Measurements from ENCODE around the gene PTP4A2.

PTP4A2 gene

DNA sequence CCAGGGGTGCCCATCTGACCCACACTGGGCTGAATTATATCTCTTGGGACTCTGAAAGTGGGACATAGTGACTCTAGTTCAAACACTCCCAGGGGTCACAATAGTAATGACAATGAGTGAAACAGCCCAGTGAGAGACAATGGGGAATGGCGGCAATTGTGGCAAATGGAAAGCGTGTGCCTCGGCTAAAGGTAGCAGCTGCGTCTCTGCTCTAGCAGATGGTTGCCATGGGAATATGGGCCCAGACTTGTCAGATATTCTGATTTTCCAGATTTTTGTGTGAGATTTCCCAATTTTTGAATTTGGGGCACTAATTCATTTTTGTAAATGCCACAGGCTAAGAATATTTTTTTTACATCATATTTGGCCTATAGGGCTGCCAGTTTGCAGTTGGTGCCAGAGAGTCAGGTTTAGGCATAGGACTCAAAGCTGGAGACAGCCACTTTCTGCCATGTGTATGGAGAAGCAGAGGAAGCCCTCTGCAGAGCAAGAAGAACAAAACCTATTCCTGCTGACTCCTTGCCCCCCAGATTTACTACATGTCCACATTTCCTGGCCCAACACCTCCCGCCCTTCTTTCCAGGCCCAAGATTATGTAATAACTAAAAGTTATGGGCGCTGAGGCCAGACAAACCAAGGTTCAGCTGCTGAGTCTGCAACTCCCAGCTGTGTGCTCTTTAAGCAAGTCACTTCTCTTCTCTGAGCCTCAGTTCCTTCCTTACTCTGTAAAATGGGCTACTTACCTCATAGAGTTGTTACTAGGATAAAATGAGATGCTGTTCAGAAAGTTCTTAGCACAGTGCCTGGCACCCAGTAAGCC lies 21.6 kb upstream of the PTP4A2 start:
- in situ Hi-C loops (cut with HindIII; ENCODE audit: low sequenced_read_pairs) = loop anchor here (25.0 kb wide), 2 partner anchors 172 to 297 kb away; no protein-coding TSS in a partner anchor
- H3K4me3 ChIP-seq (ENCODE audit: low read depth, low read length) = no peak overlapping the region
- DNase-seq (ENCODE audit: low read depth) = no peak
- TF ChIP-seq, protein P1, sequence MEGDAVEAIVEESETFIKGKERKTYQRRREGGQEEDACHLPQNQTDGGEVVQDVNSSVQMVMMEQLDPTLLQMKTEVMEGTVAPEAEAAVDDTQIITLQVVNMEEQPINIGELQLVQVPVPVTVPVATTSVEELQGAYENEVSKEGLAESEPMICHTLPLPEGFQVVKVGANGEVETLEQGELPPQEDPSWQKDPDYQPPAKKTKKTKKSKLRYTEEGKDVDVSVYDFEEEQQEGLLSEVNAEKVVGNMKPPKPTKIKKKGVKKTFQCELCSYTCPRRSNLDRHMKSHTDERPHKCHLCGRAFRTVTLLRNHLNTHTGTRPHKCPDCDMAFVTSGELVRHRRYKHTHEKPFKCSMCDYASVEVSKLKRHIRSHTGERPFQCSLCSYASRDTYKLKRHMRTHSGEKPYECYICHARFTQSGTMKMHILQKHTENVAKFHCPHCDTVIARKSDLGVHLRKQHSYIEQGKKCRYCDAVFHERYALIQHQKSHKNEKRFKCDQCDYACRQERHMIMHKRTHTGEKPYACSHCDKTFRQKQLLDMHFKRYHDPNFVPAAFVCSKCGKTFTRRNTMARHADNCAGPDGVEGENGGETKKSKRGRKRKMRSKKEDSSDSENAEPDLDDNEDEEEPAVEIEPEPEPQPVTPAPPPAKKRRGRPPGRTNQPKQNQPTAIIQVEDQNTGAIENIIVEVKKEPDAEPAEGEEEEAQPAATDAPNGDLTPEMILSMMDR (IDR thresholded peaks at IDR 0.05; ENCODE audit: low read depth, low read length, missing control alignments) = no peak

DNA sequence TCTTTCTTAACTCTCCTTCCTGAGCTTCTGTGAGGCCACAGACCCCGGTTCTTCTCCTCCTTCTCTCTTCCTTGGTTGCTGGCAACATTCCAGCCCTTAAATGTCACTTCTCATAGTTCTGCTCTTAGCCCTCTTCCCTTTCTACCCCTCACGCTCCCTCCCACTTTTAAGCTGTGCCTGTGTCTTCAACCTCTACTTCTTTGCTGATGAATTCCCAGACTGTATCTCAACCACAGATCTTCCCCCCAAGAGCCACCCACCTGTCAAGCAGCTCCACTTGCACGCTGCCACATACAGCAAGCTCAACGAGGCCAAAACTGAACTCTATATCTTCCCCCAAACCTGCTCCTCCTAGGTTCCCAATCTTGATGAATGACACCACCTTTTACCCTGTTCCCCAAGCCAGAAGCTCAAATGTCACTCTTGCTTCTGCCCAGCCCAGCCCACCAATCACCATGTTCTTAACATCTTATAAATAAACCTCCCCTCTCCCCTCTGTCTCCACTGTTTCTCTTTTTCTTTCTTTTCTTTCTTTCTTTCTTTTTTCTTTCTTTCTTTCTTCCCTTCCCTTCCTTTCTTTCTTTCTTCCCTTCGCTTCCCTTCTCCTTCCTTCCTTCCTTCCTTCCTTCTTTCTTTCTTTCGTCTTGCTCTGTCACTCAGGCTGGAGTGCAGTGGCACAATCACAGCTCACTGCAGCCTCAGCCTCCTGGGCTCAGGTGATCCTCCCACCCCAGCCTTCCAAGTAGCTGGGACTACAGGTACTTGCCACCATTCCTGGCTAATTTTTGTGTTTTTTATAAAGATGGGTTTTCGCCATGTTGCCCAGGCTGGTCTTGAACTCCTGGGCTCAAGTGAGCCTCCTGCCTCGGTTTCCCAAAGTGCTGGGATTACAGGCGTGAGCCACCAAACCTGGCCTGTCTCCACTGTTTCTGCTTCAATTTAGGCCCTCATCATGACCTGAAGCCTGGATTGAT lies 19.8 kb upstream of the PTP4A2 start:
- H3K4me3 ChIP-seq (ENCODE audit: low read depth, low read length) = no peak overlapping the region
- no peak for DNase-seq (ENCODE audit: low read depth)
- TF ChIP-seq, protein P1 (IDR thresholded peaks at IDR 0.05; ENCODE audit: low read depth, low read length, missing control alignments) = no peak
- in situ Hi-C loops (cut with HindIII; ENCODE audit: low sequenced_read_pairs) = loop anchor here (25.0 kb wide), 2 partner anchors 171 to 296 kb away; no protein-coding TSS in a partner anchor

DNA sequence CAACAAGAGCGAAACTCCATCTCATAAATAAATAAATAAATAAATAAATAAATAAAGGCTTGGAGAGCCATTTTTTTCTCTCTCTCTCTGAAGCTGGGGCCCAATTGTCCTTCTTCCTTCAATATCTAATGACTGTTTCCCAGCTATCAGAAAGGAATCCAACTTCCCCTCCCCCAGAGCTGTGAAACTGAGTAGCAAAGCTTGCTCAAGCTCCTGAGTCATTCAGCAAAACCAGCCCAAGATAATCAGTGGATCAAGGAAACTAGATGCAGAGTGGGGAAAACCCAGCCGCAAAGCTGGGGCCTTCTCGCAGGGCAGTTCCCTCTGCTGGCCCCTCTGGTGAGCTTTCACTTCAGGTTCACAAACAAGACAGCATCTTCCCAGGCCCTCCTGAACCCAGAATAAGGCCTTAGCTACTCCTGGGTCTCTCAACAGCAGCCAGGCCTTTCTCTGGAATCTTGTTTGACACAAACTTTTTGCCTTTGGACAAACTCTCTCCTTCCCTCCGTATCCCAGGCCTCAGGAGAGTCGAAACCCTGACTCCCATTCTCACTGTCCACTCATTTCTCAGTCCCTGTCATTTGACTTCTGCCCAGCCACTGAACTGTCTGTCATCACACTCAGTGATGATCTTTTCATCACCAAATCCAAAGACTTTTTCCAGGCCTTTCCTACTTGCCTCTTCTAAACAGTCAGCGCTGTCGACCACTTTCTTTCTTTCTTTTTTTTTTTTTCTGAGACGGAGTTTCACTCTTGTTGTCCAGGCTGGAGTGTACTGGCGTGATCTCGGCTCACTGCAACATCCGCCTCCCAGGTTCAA lies 18.0 kb upstream of the PTP4A2 start:
- TF ChIP-seq, protein P1 (IDR thresholded peaks at IDR 0.05; ENCODE audit: low read depth, low read length, missing control alignments) = peak; percentile 52
- peak; percentile 98 for DNase-seq (ENCODE audit: low read depth)
- no peak overlapping the region for H3K4me3 ChIP-seq (ENCODE audit: low read depth, low read length)
- in situ Hi-C loops (cut with HindIII; ENCODE audit: low sequenced_read_pairs) = loop anchor here (25.0 kb wide), 2 partner anchors 169 to 294 kb away; no protein-coding TSS in a partner anchor

DNA sequence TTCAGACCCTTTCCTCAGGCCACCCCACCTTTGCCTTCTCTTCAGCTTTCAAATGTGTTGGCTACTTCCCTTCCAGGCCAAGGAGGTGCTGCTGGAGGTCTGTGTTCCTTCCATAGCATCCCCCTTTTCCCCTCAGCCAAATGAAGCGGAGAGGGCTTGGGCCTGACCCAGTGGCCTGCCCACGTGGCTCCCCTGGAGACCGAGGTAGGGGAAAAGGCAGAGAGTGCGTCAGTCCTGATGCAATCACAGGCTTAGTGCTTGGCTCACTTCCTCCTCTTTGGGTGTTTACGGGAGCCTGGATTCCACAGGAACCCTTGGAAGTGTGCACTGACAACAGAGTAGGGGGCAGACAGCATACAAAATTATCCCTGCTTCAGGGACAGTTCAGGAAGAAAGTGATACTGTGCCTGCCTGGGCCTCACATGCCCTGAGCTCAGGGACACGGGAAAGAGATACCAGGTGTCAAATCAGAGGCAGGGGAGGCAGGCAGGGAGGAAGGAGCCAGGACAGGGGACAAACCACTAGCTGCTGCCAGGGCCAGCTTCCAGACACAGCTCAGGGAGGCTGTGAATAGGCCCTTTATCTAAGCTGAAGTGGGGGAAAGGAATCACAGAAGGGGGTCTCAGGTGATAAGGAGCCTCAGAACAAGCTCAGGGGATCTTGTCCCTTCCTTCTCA lies 16.6 kb upstream of the PTP4A2 start:
- no peak overlapping the region for H3K4me3 ChIP-seq (ENCODE audit: low read depth, low read length)
- in situ Hi-C loops (cut with HindIII; ENCODE audit: low sequenced_read_pairs) = loop anchor here (25.0 kb wide), 2 partner anchors 167 to 292 kb away; no protein-coding TSS in a partner anchor
- DNase-seq (ENCODE audit: low read depth) = peak; percentile 89
- TF ChIP-seq, protein P1 (IDR thresholded peaks at IDR 0.05; ENCODE audit: low read depth, low read length, missing control alignments) = no peak

DNA sequence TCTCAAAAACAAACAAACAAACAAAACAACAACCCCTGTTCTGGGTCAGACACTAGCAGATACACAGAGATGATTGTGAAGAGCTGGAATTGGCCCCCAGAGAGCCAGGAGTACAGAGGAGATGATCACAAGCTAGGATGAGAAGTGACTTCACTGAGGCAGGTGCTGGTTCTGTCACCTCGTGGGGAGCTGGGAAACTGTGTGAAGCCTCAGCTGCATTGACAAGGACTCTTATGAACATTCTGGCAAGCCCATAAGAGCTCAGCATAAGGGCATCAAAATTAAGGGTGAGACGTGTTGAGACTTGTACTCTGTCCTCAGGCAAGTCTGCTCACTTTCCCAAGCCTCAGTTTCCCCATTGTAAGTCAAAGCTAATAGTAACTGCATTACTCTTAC lies 14.7 kb upstream of the PTP4A2 start:
- in situ Hi-C loops (cut with HindIII; ENCODE audit: low sequenced_read_pairs) = loop anchor here (25.0 kb wide), 2 partner anchors 166 to 291 kb away; no protein-coding TSS in a partner anchor
- TF ChIP-seq, protein P1 (IDR thresholded peaks at IDR 0.05; ENCODE audit: low read depth, low read length, missing control alignments) = no peak
- no peak for DNase-seq (ENCODE audit: low read depth)
- no peak overlapping the region for H3K4me3 ChIP-seq (ENCODE audit: low read depth, low read length)
